ENCODE data around the gene SCN9A. TPM values are rescaled to one million over a fixed set of nuclear protein-coding genes. Genes with fewer than 3 reads are reported as not detected.

SCN9A gene
- total and polyA plus RNA-seq, 2 of the 4 experiments (the other 2 are of a cell fraction), result 40.1 to 135 TPM

GRCh38 chr2:166152064-166152463 is 223.7 kb downstream of the SCN9A start:
- H4K91ac ChIP-seq (ENCODE audit: insufficient read depth, low read depth, low read length), result no peak overlapping the region

More at GRCh38 chr2:166152064-166152463, 223.7 kb downstream of the SCN9A start:
- Histone ChIP-seq H3K18ac (ENCODE audit: low read depth, low read length) (no peak overlapping the region), H3K27me3 (ENCODE audit: control insufficient read depth, insufficient read depth, low read length) (no peaks in the 10 kb centered on the region), H2BK120ac (ENCODE audit: low read depth, low read length) (no peak overlapping the region), H4K5ac (ENCODE audit: low read depth, low read length) (no peak overlapping the region), H3K4me1 (ENCODE audit: control insufficient read depth, insufficient read depth, low read length) (peaks cover 5% of the 10 kb centered on the region; the same call in 1 of the 2 replicates), H3K9me1 (ENCODE audit: insufficient read depth, low read length) (no peaks in the 10 kb centered on the region), H3K79me1 (ENCODE audit: low read depth in 1 of 2, low read length in 2 of 2) (no peaks in the 10 kb centered on the region), H2BK5ac (ENCODE audit: low read depth, low read length, poor library complexity, severe bottlenecking) (no peak overlapping the region), H3K4ac (ENCODE audit: low read depth, low read length) (no peak overlapping the region), H3K9ac (ENCODE audit: low read depth, low read length) (no peak overlapping the region), H4K20me1 (ENCODE audit: insufficient read depth, low read length) (no peaks in the 10 kb centered on the region), H2BK20ac (ENCODE audit: low read depth, low read length) (no peak overlapping the region), H3K4me2 (ENCODE audit: low read depth, low read length) (no peak overlapping the region), H3K9me3 (ENCODE audit: control insufficient read depth, insufficient read depth, low read length) (no peaks in the 10 kb centered on the region), H2AK5ac (ENCODE audit: low read depth, low read length) (no peak overlapping the region), H2BK15ac (ENCODE audit: low read depth, low read length) (no peak overlapping the region), H3K4me3 (ENCODE audit: insufficient read depth, low read depth, low read length) (no peak overlapping the region), H3K27ac (ENCODE audit: insufficient read depth, low read length) (no peak overlapping the region), H3K36me3 (ENCODE audit: control insufficient read depth, insufficient read depth, low read length) (no peaks in the 10 kb centered on the region), H4K8ac (ENCODE audit: low read depth in 2 of 2, low read length in 2 of 2) (no peak overlapping the region), H2AFZ (replicated peaks; ENCODE audit: low read length, poor library complexity) (no peak overlapping the region), H3K14ac (replicated peaks; ENCODE audit: low read depth, low read length) (no peak overlapping the region), H3K23ac (ENCODE audit: low read depth, low read length) (no peak overlapping the region), H3K56ac (ENCODE audit: extremely low read depth, insufficient read depth, low read length) (no peak overlapping the region), H2AK9ac (replicated peaks; ENCODE audit: low read depth, low read length, poor library complexity) (no peak overlapping the region)
- POLR2A ChIA-PET (ENCODE audit: unreplicated experiment), result no interaction called here
- ATAC-seq (ENCODE audit: low read depth) (no peak), DNase-seq (no peak)
- CTCF ChIA-PET, result no interaction called here
- BruUV-seq (replicated peaks), result no TSS peak
- in situ Hi-C loops (cut with MboI; ENCODE audit: low sequenced_read_pairs), result no loop called here
- TF ChIP-seq ELK1 (IDR thresholded peaks at IDR 0.05; ENCODE audit: borderline replicate concordance, low read depth, low read length), result no peak
- TF ChIP-seq MXI1 (IDR thresholded peaks at IDR 0.05; ENCODE audit: borderline replicate concordance, low read depth, low read length), result no peak
- TF ChIP-seq RFX5 (IDR thresholded peaks at IDR 0.05; ENCODE audit: low read depth, low read length), result no peak
- TF ChIP-seq CTCF (conservative IDR thresholded peaks at IDR 0.05; ENCODE audit: low read depth, low read length), result no peak
- no peak for TF ChIP-seq POLR2A (IDR thresholded peaks at IDR 0.05; ENCODE audit: low read depth, low read length)
- dilution Hi-C loops (cut with HindIII; ENCODE audit: low sequenced_read_pairs, unreplicated experiment), result no loop called here
- intact Hi-C loops (cut with micrococcal nuclease), result no loop called here
